Measurements from ENCODE around the gene NOP14. TPM values are rescaled to one million over a fixed set of nuclear protein-coding genes. Genes with fewer than 3 reads are reported as not detected.

The NOP14 gene
- total RNA-seq, 1 donor from 2014 or later, result 35.3 TPM

GRCh38 chr4:2930135-2930757, 33.0 kb downstream of the NOP14 start:
- peaks cover 49% of the 10 kb centered on the region for H3K79me2 ChIP-seq (ENCODE audit: insufficient read depth, low read length)
- Mint-ChIP-seq H3K9me3 (ENCODE audit: unreplicated experiment) (no peaks in the 10 kb centered on the region), H3K27me3 (ENCODE audit: low read depth, unreplicated experiment) (no peaks in the 10 kb centered on the region), H3K4me3 (ENCODE audit: unreplicated experiment) (no peak overlapping the region), H3K4me1 (ENCODE audit: low read depth, unreplicated experiment) (peaks cover 6% of the 10 kb centered on the region), H3K27ac (ENCODE audit: unreplicated experiment) (no peak overlapping the region), H3K36me3 (ENCODE audit: low read depth, unreplicated experiment) (peaks cover 15% of the 10 kb centered on the region)
- no peaks in the 10 kb centered on the region for H3K9me3 ChIP-seq (ENCODE audit: insufficient read depth, low read depth, low read length)
- peaks cover 44% of the 10 kb centered on the region for H4K20me1 ChIP-seq (ENCODE audit: insufficient read depth, low read length)
- no peak overlapping the region for H2AFZ ChIP-seq (ENCODE audit: low read depth, low read length)
- H3K36me3 ChIP-seq (ENCODE audit: insufficient read depth, low read length), result peaks cover 16% of the 10 kb centered on the region
- H3K4me1 ChIP-seq (ENCODE audit: insufficient read depth, low read length), result peaks cover 20% of the 10 kb centered on the region
- H3K9ac ChIP-seq (ENCODE audit: low read length), result no peak overlapping the region
- no peak for FAIRE-seq
- H3K27ac ChIP-seq (ENCODE audit: low read depth, low read length), result no peak overlapping the region
- H3K4me3 ChIP-seq (ENCODE audit: insufficient read depth, low read depth, low read length), result no peak overlapping the region
- no peak overlapping the region for H3K4me2 ChIP-seq (ENCODE audit: low read length)
- TF ChIP-seq EZH2 (IDR thresholded peaks at IDR 0.05; ENCODE audit: insufficient read depth, low read length) (no peak), CTCF (IDR thresholded peaks at IDR 0.05; ENCODE audit: insufficient read depth, low read depth, low read length) (no peak)
- no peak for DNase-seq (ENCODE audit: low read depth)
- no peaks in the 10 kb centered on the region for H3K27me3 ChIP-seq (ENCODE audit: insufficient read depth, low read length)

GRCh38 chr4:2929469-2929868, 33.7 kb downstream of the NOP14 start:
- DNase-seq (ENCODE audit: low read depth) (no peak), FAIRE-seq (no peak)
- Histone ChIP-seq H3K4me1 (ENCODE audit: insufficient read depth, low read length) (peaks cover 19% of the 10 kb centered on the region), H3K36me3 (ENCODE audit: insufficient read depth, low read length) (peaks cover 16% of the 10 kb centered on the region), H3K4me3 (ENCODE audit: insufficient read depth, low read depth, low read length) (no peak overlapping the region), H3K9me3 (ENCODE audit: insufficient read depth, low read depth, low read length) (no peaks in the 10 kb centered on the region), H4K20me1 (ENCODE audit: insufficient read depth, low read length) (peaks cover 51% of the 10 kb centered on the region), H2AFZ (ENCODE audit: low read depth, low read length) (no peak overlapping the region), H3K9ac (ENCODE audit: low read length) (no peak overlapping the region), H3K4me2 (ENCODE audit: low read length) (no peak overlapping the region), H3K27me3 (ENCODE audit: insufficient read depth, low read length) (no peaks in the 10 kb centered on the region), H3K79me2 (ENCODE audit: insufficient read depth, low read length) (peaks cover 51% of the 10 kb centered on the region), H3K27ac (ENCODE audit: low read depth, low read length) (no peak overlapping the region)
- Mint-ChIP-seq H3K27ac (ENCODE audit: unreplicated experiment) (peak overlapping the region; percentile 10), H3K4me1 (ENCODE audit: low read depth, unreplicated experiment) (peaks cover 6% of the 10 kb centered on the region), H3K9me3 (ENCODE audit: unreplicated experiment) (no peaks in the 10 kb centered on the region), H3K27me3 (ENCODE audit: low read depth, unreplicated experiment) (no peaks in the 10 kb centered on the region), H3K4me3 (ENCODE audit: unreplicated experiment) (no peak overlapping the region), H3K36me3 (ENCODE audit: low read depth, unreplicated experiment) (peaks cover 15% of the 10 kb centered on the region)
- TF ChIP-seq EZH2 (IDR thresholded peaks at IDR 0.05; ENCODE audit: insufficient read depth, low read length) (no peak), CTCF (IDR thresholded peaks at IDR 0.05; ENCODE audit: insufficient read depth, low read depth, low read length) (no peak)
